ENCODE measurements around the gene EEF2.
A peak's percentile ranks its signal among the peaks of the same experiment; 100 is the strongest.
"Not testable (repeated sequence)": the region's sequence is repeated elsewhere in the genome, so short reads cannot be mapped to it uniquely, and the experiment has no call there.

EEF2 gene

DNA sequence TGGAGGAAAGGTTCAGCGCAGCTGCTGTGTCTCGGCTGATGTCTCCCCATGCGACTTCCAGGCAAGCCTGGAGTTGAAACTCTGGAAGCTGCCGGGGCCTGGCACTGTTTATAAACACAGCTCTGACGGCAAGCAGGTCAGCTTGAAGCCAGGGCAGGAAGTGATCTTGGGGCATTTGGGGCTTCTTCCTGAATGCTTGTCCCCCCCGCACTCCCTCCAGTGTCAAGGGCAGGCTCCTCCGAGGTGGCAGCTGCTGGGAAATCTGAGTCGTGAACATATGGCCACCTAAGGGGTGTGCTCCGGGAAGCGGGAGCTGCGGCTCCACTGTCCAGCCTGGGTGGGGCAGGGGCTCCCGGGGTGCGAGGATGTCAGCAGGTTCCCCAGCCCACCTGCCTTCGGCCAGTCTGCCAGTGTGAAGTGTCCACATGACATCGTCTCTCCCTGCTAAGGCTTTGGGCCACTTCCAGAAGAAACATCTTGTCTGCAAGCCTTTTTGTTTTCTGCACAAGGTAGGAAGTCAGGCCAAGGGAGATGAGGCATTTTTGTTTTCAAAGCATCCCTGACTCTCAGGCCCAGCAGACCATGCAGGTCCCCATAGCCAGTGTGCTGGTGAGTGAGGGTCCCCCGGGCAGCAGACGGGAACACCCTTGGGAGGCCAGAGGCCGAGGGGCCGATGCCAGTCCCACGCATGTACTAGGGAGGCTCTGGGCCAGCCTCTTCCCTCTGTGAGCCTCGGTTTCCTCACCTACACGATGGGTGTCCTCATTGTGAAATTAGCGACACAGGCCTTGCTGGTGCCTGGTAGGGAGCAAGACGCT is 24.9 kb upstream of the EEF2 start:
- H3K4me1 ChIP-seq (ENCODE audit: control insufficient read depth in 1 of 2, insufficient read depth in 1 of 2, low read depth in 1 of 2, low read length in 1 of 2): peaks cover 25 to 30% of the 10 kb centered on the region in 2 experiments

DNA sequence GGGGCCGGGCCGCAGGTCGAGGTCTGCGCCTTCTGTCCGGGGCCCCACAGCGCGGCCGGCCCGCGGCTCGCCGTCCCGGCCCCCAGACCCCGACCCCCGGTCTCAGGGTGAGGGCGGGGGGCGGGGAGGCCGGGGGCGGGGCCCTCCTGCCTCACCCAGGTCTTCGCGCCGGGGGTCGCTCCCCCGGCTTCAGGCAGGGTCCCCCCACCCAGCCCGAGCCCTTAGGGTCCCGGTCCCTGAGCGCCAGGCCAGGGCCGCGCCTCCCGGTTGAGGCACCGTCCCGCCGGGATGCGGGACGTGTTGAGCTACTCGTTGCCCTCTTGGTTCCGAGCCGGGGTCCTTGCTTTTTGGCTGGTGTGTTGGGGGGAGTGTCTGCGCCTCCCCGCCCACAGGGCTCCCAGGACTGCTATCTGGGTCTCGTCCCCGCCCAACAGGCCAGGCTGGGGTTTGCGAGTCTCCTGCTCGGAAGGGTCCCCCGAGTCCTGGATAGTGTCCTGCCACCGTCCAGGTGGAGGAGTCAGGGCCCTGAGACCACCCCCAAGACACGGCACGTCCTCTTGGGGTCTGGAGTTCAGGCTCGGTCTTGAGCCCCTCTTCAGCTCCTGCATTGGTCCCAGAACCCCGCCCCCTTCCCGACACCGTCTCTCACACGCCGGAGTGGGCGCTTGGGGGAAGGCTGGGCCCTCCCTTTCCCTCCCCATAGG is 22.7 kb upstream of the EEF2 start:
- Histone ChIP-seq H3K4me1 (ENCODE audit: control insufficient read depth in 1 of 2, insufficient read depth in 1 of 2, low read depth in 1 of 2, low read length in 1 of 2) (peaks cover 19 to 23% of the 10 kb centered on the region in 2 experiments), H3K9me3 (no peaks in the 10 kb centered on the region), H3K4me3 (ENCODE audit: low read depth in 1 of 2, low read length in 1 of 2) (peak overlapping the region; percentile 76 to 81), H3K27me3 (no peaks in the 10 kb centered on the region), H3K36me3 (peaks cover 25% of the 10 kb centered on the region), H3K27ac (peak overlapping the region; percentile 80)
- TF ChIP-seq, protein P1, sequence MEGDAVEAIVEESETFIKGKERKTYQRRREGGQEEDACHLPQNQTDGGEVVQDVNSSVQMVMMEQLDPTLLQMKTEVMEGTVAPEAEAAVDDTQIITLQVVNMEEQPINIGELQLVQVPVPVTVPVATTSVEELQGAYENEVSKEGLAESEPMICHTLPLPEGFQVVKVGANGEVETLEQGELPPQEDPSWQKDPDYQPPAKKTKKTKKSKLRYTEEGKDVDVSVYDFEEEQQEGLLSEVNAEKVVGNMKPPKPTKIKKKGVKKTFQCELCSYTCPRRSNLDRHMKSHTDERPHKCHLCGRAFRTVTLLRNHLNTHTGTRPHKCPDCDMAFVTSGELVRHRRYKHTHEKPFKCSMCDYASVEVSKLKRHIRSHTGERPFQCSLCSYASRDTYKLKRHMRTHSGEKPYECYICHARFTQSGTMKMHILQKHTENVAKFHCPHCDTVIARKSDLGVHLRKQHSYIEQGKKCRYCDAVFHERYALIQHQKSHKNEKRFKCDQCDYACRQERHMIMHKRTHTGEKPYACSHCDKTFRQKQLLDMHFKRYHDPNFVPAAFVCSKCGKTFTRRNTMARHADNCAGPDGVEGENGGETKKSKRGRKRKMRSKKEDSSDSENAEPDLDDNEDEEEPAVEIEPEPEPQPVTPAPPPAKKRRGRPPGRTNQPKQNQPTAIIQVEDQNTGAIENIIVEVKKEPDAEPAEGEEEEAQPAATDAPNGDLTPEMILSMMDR (IDR thresholded peaks at IDR 0.05): no peak

More for the DNA sequence above, 24.9 kb upstream of the EEF2 start:
- Histone ChIP-seq H3K4me3 (ENCODE audit: low read depth in 1 of 2, low read length in 1 of 2) (no peak overlapping the region), H3K27me3 (no peaks in the 10 kb centered on the region), H3K36me3 (peaks cover 47% of the 10 kb centered on the region), H3K27ac (no peak overlapping the region), H3K9me3 (no peaks in the 10 kb centered on the region)
- TF ChIP-seq, protein P1 (IDR thresholded peaks at IDR 0.05): no peak

GRCh38 chr19:4007021-4007835 is 22.0 kb upstream of the EEF2 start, which contains the start of gene PIAS4:
Gene PIAS4, plus strand, starts transcription at chr19:4007736. Its CDS starts 25 bp downstream, at chr19:4007761.
- TF ChIP-seq, protein P1 (IDR thresholded peaks at IDR 0.05): peak; percentile 42
- peaks cover 19 to 23% of the 10 kb centered on the region in 2 experiments for H3K4me1 ChIP-seq (ENCODE audit: control insufficient read depth in 1 of 2, insufficient read depth in 1 of 2, low read depth in 1 of 2, low read length in 1 of 2)
- H3K36me3 ChIP-seq: peaks cover 17% of the 10 kb centered on the region

GRCh38 chr19:4005436-4005835 is 20.2 kb upstream of the EEF2 start:
- not testable (repeated sequence) for H3K27me3 ChIP-seq; H3K9me3 ChIP-seq; H3K36me3 ChIP-seq; H3K27ac ChIP-seq; H3K4me3 ChIP-seq (ENCODE audit: low read depth in 1 of 2, low read length in 1 of 2)
- H3K4me1 ChIP-seq (ENCODE audit: control insufficient read depth in 1 of 2, insufficient read depth in 1 of 2, low read depth in 1 of 2, low read length in 1 of 2): peaks cover 19 to 23% of the 10 kb centered on the region in 2 experiments

More at GRCh38 chr19:4007021-4007835, 22.0 kb upstream of the EEF2 start, which contains the start of gene PIAS4:
- Histone ChIP-seq H3K27ac (peak within 1 kb of the TSS; percentile 80), H3K4me3 (ENCODE audit: low read depth in 1 of 2, low read length in 1 of 2) (peak within 1 kb of the TSS; percentile 76 to 81), H3K27me3 (no peaks in the 10 kb centered on the region), H3K9me3 (no peaks in the 10 kb centered on the region)

GRCh38 chr19:4000798-4001197 is 15.5 kb upstream of the EEF2 start:
- not testable (repeated sequence) for H3K27me3 ChIP-seq; H3K9me3 ChIP-seq; H3K4me3 ChIP-seq (ENCODE audit: low read depth in 1 of 2, low read length in 1 of 2); H3K27ac ChIP-seq; H3K36me3 ChIP-seq; H3K4me1 ChIP-seq (ENCODE audit: control insufficient read depth in 1 of 2, insufficient read depth in 1 of 2, low read depth in 1 of 2, low read length in 1 of 2)

- not testable (repeated sequence) for H3K27me3 ChIP-seq; H3K4me3 ChIP-seq (ENCODE audit: low read depth in 1 of 2, low read length in 1 of 2); H3K4me1 ChIP-seq (ENCODE audit: control insufficient read depth in 1 of 2, insufficient read depth in 1 of 2, low read depth in 1 of 2, low read length in 1 of 2); H3K27ac ChIP-seq; H3K36me3 ChIP-seq; H3K9me3 ChIP-seq
Observed at GRCh38 chr19:3998667-3999412, 13.6 kb upstream of the EEF2 start.
